Medulla oblongata (tissue), 1 donor: ENCODE results near the gene SGPL1.
"Not testable (repeated sequence)": the region's sequence is repeated elsewhere in the genome, so short reads cannot be mapped to it uniquely, and the experiment has no call there.

Source experiments
- DNase-seq: peaks from one replicate; pipeline ENCODE4 v3.0.0-alpha.2; 2015; ENCODE audit errors: extremely low spot score

SGPL1 gene, protein sequence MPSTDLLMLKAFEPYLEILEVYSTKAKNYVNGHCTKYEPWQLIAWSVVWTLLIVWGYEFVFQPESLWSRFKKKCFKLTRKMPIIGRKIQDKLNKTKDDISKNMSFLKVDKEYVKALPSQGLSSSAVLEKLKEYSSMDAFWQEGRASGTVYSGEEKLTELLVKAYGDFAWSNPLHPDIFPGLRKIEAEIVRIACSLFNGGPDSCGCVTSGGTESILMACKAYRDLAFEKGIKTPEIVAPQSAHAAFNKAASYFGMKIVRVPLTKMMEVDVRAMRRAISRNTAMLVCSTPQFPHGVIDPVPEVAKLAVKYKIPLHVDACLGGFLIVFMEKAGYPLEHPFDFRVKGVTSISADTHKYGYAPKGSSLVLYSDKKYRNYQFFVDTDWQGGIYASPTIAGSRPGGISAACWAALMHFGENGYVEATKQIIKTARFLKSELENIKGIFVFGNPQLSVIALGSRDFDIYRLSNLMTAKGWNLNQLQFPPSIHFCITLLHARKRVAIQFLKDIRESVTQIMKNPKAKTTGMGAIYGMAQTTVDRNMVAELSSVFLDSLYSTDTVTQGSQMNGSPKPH

DNA sequence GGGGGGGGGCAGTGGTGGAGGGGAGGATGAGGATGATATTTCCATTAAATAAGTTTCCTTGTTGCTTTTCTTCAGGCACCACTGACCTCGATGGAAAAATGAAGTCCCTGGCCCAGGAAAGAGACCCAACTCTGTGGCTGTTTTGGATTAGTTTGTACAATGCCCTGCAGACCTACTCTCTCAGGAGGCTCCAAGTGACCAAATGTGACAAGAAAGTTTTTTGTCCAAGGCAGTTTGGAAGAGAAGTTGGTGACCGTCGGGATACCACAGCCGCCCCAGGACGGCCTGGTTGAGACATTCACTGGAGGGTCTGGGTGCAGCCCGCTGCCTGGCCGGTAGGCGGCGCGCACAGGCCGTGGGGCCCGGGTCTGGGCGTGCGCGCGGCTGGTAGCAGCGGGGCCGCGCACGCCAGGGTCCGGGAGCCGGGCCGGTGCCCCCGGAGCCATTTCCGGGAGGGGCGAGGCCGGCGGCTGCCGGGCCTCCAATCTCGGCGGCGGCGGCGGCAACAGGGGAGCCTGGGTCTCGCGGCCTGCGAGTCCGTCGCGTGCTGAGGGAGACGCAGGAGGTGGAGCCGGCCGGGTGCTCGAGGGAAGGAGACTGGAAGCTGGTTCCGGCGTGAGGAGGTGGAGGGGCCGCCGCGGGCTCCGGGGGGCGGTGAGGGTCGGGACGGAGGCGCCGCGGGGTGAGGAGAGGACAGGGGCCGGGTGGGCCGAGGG is at the start of gene SGPL1:
Gene SGPL1, plus strand, starts transcription at position 445 of the 716 bp plus-strand sequence. CDS start 906 bp downstream, outside the sequence.
- peak; percentile 89 for DNase-seq

DNA sequence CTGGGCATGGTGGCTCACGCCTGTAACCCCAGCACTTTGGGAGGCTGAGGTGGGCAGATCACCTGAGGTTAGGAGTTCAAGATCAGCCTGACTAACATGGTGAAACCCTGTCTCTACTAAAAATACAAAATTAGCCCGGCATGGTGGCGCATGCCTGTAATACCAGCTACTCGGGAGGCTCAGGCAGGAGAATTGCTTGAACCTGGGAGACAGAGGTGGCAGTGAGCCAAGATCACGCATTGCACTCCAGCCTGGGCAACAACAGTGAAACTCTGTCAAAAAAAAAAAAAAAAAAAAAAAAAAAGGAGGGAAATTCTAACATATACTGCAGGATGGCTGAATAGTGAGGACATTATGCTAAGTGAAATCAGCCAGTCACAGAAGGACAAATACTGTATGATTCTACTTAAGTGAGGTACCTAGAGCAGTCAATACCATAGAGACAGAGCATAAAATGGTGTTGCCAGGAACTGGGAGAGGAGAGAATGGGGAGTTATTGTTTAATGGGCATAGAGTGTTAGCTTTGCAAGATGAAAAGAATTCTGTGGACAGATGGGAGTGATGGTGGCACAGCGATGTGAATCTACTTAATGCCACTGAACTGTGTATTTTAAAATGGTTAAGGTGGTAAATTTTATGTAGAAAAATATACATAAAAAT is 47.6 kb upstream of the SGPL1 start:
- DNase-seq: not testable (repeated sequence)

DNA sequence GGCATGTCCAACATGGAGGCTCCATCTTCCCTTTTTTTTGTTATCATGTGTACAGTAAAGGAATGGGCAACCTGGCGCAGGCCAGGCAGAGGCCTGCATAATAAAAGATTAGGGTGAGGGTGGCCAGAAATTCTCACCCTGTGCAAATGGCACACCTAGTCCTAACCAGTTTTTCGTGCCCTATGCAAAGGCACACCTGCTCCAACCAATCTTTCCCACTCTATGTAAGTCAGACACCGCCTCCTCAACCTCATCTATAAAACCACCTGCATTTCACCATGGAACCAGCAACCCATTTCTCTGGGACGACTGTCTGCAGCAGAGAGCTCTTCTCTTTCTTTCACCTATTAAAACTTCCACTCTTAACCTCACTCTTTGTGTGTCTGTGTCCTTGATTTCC is 46.6 kb upstream of the SGPL1 start:
- no peak for DNase-seq

DNA sequence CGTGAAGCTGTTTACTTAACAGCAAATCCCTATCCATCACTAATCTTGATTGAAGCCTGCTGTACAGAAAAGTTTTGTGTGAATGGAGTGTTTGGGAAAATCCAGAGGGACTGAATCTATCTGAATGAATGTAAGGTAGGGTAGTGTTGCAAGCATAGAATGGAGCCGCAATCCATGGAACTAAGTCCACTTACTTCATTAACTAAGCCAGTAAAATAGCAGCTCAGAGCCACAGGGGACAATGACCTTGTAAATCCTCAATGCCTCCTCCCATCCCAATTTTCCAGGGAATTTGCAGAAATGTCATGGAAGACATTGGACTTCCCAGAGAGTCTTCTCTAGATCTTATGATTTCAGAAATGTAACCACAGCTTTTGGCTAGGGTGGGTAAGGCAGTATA is 45.7 kb upstream of the SGPL1 start:
- no peak for DNase-seq

DNA sequence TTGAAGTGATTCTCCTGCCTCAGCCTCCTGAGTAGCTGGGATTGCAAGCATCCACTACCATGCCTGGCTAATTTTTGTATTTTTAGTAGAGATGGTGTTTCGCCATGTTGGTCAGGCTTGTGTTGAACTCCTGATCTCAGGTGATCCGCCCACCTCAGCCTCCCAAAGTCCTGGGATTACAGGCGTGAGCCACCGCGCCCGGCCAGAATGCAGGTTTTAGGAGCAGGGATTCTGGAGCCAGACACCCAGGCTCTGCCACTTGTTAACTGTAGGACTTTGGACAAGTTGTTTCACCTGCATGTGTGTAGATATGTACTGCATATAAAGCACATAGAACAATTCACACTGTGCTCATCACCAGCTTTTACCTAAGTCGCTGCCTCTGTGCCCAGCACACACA is 45.2 kb upstream of the SGPL1 start:
- DNase-seq: not testable (repeated sequence)

DNA sequence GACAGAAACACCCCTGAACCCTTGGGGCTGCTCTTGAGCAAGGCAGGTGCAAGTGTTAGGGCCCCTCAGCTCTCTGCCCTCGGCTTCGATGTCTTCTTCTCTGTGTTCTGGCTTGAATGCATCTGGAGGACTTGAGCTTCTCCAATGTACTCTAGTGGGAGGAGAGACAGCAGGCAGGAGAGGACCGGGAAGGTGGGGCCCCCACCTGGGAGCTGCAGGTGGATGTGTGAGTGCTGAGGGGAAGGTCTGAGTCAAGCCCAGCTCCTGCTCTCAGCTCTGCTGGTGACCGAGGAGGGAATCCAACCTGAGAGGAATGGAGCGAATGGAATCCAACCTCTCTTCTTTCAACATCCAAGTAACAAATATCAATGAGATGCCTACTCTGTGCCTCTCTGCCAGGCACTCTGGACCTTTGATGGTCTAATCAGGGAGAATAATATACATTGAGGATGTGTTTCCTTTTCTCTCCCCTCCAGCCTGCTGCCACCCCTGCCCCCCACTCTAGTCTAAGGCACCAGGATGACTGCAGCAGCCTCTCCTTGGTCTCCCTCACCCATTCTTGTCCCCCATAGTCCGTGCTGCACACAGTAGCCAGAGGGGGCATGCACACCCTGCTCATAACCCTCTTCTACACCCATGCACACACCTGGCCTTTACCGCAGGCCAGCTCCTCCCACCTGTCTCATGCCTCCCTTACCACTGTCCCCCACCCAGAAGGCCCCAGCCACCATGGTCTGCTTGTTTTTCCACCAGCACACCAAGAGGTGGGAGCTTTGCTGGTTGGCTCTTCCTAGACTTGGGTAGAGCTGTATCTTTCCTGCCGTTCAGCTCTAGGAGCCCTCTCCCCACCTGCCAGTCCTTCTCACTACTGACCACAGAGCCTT is 44.2 kb upstream of the SGPL1 start:
- DNase-seq: no peak

DNA sequence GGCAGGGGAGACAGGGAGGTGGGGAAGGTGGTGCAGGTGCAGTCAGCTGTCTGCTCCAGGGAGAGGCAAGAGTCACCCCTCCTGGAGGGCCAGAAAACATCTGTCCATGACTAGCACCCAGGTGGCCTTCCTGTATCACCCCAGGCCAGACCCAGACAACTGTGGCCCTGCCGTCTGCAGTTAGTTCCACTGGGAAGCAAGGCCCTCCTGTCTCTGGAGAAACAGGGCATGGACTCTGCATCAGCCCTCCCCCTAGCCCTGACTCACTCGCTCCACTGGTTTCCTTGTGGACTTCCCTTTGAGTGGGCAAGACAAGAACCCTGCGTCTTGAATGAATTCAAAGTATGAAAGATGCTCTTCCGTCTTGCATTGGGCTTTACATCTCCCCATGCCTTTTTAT is 43.1 kb upstream of the SGPL1 start:
- DNase-seq: no peak

DNA sequence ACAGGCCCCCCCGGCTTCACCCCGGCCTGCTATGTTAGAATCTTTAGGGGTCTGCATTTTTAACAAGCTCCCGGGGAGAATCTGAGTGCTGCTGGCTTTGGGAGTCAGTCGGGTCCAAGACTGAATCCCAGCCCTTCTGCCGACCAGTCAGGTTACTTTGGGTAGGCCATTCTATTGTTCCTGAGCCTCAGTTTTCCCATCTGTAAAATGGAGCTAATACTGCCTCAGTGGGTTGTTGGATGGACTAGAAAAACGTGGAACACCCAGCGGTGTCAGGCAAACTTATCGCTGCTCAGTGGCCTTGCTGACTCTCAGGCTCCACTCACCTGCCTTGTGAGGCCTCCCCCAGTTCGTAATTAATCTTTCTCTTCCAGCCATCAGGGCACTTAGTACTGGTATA is 42.3 kb upstream of the SGPL1 start:
- DNase-seq: no peak

DNA sequence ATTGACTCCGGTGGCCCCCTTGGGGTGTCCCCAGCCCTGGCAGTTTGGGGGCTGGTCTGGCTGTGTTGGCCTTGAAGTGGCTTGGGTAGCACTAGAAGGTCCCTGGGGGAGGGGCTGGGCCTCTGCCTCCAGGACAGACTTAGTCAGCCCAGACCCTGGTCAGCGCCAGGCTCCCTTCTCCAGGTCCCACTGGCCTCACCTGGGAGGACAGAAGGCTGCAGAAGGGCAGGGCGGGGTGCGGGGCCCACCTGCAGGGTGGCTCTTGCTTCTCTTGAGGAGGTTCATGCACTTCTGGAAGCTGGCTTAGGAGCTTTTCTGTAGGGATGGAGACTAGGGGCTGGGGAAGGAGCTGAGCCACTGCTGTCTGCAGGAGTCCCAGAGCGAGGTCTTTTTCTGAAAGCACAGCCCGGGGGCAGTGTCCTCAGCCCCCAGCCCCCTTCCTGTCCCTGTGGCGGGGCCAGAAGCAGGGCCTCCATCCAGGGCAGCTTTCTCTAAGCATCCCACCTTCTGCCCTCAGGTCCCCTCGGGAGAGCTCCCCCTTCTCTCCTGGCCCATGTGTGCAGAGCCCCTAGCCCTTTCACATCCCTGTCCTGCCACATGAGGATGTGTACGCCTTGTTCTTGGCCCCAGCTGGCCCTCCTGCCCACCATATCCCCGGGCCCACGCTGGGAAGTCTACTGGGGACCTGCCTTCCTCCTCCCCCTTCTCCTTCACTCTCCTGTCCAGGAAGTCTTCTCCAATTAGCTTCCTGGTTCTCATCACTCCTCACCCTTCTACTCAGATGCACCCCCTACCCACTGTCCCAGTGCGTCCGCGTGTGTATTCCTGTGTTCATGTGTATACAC is 41.6 kb upstream of the SGPL1 start:
- no peak for DNase-seq

DNA sequence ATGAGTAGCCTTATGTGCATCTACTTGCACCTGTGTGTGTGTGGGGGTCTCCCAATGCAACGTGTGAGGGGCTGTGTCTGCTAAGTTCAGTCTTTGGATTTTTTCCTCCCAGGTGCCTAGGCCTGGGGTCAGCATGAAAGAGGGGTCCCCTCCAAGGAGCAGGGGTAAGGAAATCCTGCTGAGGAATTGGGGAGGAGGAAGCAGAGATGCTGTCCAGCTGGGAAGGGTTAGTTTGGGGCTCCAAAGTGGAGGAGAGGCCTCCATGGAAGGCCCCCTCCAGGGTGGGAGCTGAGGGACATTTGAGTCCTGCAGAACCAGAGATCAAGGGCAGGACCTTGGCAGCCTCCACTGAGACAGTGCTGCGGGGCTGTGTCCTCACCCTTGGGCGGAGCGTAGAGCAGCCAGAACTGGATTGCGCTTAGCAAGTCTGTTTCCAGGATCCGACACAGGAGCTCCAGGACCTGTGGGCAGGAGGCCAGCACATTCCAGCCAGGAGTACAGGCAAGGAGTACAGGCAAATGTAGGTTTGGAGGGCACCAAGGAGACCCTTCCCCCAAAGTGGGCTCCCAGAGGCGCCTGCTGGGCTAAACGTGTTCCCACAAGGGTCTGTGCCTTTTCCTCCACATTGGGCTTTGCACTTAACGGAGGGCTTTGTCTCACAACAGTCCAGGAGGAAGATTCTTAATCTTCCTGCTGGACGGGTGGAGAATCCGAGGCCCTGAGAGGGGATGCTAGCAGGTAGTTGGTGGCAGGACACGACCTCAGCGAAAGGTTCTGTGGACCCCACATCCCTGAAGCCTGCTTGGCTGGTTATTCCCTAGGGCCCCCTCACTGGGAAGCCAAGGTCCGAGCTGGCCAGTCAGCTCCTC is 40.7 kb upstream of the SGPL1 start:
- no peak for DNase-seq

DNA sequence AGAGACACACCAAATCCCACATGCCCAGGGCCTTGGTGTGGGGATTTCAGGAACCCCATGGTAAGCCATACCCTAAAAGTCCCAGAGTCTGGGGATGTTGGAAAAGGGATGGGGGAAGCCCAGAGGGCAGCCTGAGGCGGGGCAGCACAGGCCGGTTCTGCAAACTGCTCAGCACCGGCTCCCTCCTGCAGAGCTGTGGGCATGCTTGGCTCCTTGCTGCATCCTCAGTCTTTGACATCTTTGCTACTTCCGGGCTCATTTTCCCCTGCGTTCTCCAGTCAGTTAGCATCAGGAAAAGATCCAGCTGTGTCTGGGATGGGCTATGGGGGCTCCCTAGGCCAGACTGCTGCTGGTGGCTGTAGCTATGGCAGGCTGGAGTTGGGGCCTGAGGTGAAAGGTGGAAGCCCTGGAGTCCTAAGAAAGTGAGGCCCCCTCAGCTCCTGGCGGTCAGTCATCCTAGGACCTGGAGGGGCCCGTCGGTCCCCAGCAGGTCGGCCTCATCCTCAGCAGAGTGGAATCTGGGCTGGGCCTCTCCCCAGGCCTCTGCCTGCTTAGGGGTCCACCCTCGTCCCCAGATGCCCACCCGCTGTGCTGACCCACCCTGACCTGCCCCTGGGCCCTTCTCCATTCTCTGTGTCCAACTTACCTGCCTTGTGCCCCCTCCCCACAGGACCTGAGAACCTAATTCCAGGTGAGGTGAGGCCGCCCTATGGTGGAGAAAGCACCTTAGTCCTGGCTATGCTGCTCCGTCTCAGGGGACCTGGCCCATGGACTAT is 39.9 kb upstream of the SGPL1 start:
- no peak for DNase-seq

DNA sequence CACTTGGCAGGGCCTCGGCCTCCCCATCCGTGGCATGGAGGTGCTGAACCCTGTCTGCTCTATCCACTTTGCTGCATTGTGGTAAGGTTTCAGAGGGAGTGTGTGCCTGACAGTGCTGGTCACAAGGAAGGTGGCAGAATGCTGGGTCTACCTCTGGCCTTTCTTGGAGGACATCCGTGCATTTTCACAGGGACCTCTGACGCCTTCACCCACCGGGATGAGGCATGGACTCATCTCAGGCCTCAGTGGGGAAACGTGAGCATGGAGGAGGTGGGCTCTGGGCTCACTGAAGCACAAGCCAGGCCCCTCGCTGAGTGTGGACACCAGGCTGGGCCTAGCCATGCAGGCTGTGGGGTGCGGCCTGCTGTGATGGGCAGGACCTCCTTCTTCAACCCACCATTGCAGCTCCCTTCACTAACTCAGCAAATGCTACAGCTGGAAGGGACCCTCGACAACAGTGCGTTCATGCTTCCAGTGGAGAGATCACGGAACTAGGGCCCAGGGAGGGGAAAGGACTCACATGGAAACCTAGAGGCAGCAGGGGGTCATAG is 39.2 kb upstream of the SGPL1 start:
- DNase-seq: no peak

DNA sequence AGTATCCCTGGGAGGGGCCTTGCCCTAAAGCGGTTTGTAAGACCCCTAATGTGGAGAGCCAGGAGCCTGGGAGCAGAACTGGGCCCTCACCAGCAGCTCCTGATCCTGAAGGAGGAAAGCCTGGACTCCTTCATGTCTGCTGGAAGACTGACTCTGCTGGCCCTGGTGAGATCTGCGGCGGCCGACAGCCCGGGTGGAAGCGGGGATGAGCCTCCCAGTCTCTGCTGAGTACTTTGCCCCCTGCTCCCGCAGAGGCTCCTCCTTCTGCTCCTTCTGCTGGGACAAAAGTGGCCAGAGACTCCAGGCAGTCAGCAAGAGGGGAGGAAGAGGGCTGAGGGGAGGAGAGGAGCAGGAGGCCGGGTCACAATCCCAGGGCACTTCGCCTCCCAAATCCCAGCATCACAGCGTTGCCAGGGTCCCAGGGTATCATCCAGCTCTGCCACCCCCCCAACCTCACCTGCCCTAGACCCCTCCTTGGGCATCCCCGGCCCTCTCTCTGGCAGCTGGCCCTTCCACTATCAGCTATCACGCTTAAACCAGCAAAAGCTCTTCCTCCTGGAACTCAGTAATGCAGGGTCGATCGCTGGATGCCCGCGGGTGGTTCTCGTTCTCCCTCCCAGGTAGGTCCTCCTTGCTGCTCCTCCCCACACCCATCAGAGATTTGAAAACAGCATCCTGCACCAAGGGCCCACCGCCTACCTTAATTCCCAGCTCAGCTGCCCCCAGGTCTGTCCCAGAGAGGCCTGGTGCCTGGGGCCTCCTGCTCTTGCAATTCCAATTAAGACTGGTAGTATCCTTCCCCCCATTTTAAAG is 38.5 kb upstream of the SGPL1 start:
- no peak for DNase-seq

DNA sequence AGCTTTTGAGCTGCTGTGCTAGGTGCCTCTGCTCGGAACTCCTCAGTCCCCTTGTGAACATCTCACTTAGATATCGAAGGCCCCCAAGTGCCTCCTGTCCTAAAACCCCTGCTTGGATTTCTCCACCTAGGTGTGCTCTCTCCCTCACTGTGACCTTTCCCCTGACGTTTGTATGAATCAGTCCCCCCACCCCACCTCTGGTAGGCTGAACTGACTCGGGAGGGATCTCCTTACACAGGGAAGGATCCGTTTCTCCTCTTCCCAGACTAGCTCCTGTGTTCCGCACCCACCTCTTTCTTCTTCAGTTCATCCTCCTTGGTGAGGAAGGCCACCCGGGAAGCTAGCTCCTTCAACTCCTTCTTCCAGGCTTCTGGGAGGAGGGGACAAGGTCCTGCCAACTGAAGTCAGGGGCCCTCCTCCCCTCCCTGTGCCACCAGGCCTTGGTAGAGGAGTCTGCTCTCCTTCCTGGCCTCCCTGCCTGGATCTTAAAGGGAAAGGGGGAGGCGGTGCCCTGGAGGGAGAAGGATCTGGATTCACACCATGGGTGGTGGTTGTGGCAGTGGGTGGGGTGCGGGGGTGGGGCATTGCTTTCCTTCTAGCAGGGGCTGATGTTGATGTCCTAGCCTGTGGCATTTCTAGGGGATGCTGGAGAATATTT is 37.4 kb upstream of the SGPL1 start:
- no peak for DNase-seq

DNA sequence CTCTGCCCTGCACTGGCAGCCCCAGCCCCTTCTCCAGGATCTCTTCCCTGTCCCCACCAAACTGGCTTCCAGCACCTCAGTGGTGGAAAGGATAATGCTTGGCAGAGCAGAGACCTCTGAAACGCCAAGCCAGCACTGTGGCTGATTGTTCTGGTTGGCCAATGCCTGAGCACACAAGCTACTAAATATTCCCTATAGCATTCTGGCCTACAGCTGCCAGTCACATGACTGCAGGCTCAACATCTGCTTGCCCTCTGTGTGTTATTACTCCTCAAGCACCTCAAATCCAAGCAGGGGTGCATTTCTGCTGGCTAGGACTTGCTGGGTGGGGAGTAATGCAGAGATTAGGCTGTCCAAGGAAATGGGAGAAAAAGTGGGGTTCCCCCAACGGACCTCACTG is 36.7 kb upstream of the SGPL1 start:
- DNase-seq: peak; percentile 33

DNA sequence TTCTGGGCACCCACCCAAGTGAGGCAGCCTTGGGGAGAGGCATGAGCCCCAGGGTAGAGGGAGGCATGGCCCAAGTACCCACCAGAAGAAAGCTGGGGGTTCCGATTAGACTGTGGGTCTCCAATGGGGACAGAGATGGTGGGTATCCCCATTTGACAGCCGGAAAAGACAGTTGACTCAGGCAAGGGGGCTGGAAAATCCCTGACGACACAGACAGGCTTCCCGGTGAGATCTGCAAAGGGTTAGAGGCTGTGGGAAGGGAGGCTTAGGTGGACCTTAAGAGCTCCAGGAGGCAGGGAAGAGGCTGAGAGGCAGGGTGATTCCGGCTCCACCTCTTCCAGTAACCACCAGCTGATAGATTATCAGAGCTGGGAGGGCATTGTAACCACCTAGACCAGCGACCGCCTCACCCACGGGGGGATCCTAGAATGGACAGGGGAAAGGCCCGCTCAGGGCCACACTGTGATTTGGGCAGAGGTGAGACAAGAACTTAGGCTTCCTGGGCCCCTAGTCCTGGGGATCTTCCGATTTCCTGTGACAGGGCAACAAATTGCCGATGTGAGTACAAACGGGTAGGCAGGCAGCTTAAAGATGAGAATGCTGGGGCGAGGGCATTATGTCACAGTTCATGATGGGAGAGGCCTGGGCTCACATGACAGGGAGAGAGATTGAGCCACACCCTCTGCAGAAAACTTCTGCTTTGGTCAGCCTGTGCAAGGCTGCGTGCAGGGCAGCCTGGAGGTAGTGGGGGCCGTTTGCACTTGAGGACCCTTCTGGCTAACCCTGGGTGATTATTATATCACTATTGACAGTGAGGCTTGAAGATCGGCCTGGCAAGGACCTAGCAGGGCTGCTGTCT is 36.0 kb upstream of the SGPL1 start:
- DNase-seq: no peak
